ENCODE data around the gene TPRG1. TPM values are rescaled to one million over a fixed set of nuclear protein-coding genes. Genes with fewer than 3 reads are reported as not detected.

The TPRG1 gene
- total RNA-seq, 1 experiment from 2014 or later, result 1.0 TPM

DNA sequence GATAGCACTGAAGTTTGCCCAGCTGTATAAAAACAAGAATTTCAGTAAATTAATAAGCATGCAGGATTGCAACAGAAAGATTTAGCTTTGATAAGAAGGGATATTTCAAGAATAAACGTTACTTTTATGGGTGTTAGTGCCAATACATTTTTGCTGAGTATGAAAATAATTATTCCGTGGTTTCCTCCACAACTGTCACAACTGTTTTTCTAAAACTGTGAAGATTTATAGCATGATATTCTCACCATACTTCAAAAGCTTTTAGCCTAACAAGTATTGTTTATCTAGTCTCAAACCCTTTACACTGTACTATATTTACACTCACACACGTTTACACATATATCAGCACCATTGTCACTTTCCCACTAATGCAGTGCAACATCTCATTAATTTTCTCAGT lies 200.5 kb downstream of the TPRG1 start:
- Histone ChIP-seq H3K4me3 (ENCODE audit: low read depth, low read length, poor library complexity, severe bottlenecking) (no peak overlapping the region), H3K27ac (ENCODE audit: low read depth, low read length, poor library complexity, severe bottlenecking) (peak overlapping the region; percentile 29), H3K27me3 (replicated peaks; ENCODE audit: insufficient read depth, low read depth, low read length, poor library complexity) (no peaks in the 10 kb centered on the region), H3K4me1 (ENCODE audit: insufficient read depth, low read length, poor library complexity, severe bottlenecking) (peaks cover 11% of the 10 kb centered on the region), H3K36me3 (ENCODE audit: insufficient read depth, low read length, poor library complexity, severe bottlenecking) (no peaks in the 10 kb centered on the region), H3K9me3 (ENCODE audit: low read depth, low read length, poor library complexity, severe bottlenecking) (no peaks in the 10 kb centered on the region)
- TF ChIP-seq, protein P1, sequence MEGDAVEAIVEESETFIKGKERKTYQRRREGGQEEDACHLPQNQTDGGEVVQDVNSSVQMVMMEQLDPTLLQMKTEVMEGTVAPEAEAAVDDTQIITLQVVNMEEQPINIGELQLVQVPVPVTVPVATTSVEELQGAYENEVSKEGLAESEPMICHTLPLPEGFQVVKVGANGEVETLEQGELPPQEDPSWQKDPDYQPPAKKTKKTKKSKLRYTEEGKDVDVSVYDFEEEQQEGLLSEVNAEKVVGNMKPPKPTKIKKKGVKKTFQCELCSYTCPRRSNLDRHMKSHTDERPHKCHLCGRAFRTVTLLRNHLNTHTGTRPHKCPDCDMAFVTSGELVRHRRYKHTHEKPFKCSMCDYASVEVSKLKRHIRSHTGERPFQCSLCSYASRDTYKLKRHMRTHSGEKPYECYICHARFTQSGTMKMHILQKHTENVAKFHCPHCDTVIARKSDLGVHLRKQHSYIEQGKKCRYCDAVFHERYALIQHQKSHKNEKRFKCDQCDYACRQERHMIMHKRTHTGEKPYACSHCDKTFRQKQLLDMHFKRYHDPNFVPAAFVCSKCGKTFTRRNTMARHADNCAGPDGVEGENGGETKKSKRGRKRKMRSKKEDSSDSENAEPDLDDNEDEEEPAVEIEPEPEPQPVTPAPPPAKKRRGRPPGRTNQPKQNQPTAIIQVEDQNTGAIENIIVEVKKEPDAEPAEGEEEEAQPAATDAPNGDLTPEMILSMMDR (conservative IDR thresholded peaks at IDR 0.05; ENCODE audit: low read depth, low read length), result no peak
- no peak for TF ChIP-seq EZH2 (IDR thresholded peaks at IDR 0.05; ENCODE audit: borderline replicate concordance, low read depth, low read length, poor library complexity, severe bottlenecking)
- ChIA-PET POLR2A (ENCODE audit: low non-redundant PET) (no interaction called here), CTCF (no interaction called here)
- no TSS peak for BruUV-seq (replicated peaks)
- intact Hi-C loops (cut with micrococcal nuclease; ENCODE audit: unreplicated experiment), result no loop called here
- DNase-seq (ENCODE audit: low spot score), result no peak

Data from A673 (cell line).